ENCODE results near the gene CAMK1D.

Gene CAMK1D

GRCh38 chr10:12500381-12501303, 151.3 kb downstream of the CAMK1D start:
- peak; percentile 56 for DNase-seq (ENCODE audit: low spot score)

GRCh38 chr10:12501324-12501723, 152.0 kb downstream of the CAMK1D start:
- peak; percentile 37 for DNase-seq (ENCODE audit: low spot score)

GRCh38 chr10:12501841-12502525, 152.6 kb downstream of the CAMK1D start:
- peak; percentile 53 for DNase-seq (ENCODE audit: low spot score)

- peak; percentile 59 for DNase-seq (ENCODE audit: low spot score)
Measured at GRCh38 chr10:12502526-12503274, 153.4 kb downstream of the CAMK1D start.

- peak; percentile 12 for DNase-seq (ENCODE audit: low spot score)
Measured at GRCh38 chr10:12503311-12503710, 154.0 kb downstream of the CAMK1D start.

- peak; percentile 44 for DNase-seq (ENCODE audit: low spot score)
Measured at GRCh38 chr10:12504176-12504575, 154.8 kb downstream of the CAMK1D start.

GRCh38 chr10:12504628-12505027, 155.3 kb downstream of the CAMK1D start:
- DNase-seq (ENCODE audit: low spot score), result peak; percentile 42

GRCh38 chr10:12505683-12506082, 156.3 kb downstream of the CAMK1D start:
- no peak for DNase-seq (ENCODE audit: low spot score)

- DNase-seq (ENCODE audit: low spot score), result peak; percentile 62
Measured at GRCh38 chr10:12507165-12507850, 158.0 kb downstream of the CAMK1D start.

- DNase-seq (ENCODE audit: low spot score), result peak; percentile 22
Measured at GRCh38 chr10:12508165-12508564, 158.8 kb downstream of the CAMK1D start.

GRCh38 chr10:12509016-12509793, 159.9 kb downstream of the CAMK1D start:
- no peak for DNase-seq (ENCODE audit: low spot score)

- DNase-seq (ENCODE audit: low spot score), result no peak
Measured at GRCh38 chr10:12509794-12510100, 160.4 kb downstream of the CAMK1D start.

GRCh38 chr10:12510501-12510941, 161.2 kb downstream of the CAMK1D start:
- DNase-seq (ENCODE audit: low spot score), result no peak

GRCh38 chr10:12510984-12511383, 161.6 kb downstream of the CAMK1D start:
- DNase-seq (ENCODE audit: low spot score), result no peak

- DNase-seq (ENCODE audit: low spot score), result no peak
Measured at GRCh38 chr10:12511651-12512050, 162.3 kb downstream of the CAMK1D start.

- DNase-seq (ENCODE audit: low spot score), result peak; percentile 33
Measured at GRCh38 chr10:12512332-12513002, 163.1 kb downstream of the CAMK1D start.

GRCh38 chr10:12513003-12513365, 163.6 kb downstream of the CAMK1D start:
- peak; percentile 26 for DNase-seq (ENCODE audit: low spot score)

GRCh38 chr10:12513775-12514673, 164.7 kb downstream of the CAMK1D start:
- DNase-seq (ENCODE audit: low spot score), result peak; percentile 38

GRCh38 chr10:12518024-12518423, 168.7 kb downstream of the CAMK1D start:
- DNase-seq (ENCODE audit: low spot score), result no peak

- no peak for DNase-seq (ENCODE audit: low spot score)
Measured at GRCh38 chr10:12521423-12521822, 172.1 kb downstream of the CAMK1D start.

All from left forelimb (tissue), 1 donor.